IMR-90 (cell line): ENCODE data around the gene ERVH48-1. TPM values are rescaled to one million over a fixed set of nuclear protein-coding genes. Genes with fewer than 3 reads are reported as not detected.
A peak's percentile ranks its signal among the peaks of the same experiment; 100 is the strongest.

Experiments used
- ATAC-seq: fragments of 200-7000 bp; cut with Tn5 transposase; 2 replicates; pipeline ENCODE4 v1.9.1; 2020; ENCODE audit warnings: low read depth, mild to moderate bottlenecking, moderate library complexity
- BruUV-seq: library from RNA; stranded (reverse); fragments of 400-500 nt; replicated peaks from 2 replicates; lab custom pipeline; 2021; lab: Mats Ljungman, UMichigan
- CTCF ChIA-PET: fragments of 300-600 bp; formaldehyde crosslinking; extraction: SDS; loops from one replicate; lab custom pipeline; 2021; ENCODE audit warnings: antibody characterized with exemption; lab: Yijun Ruan, JAX
- POLR2A ChIA-PET: fragments of 300-600 bp; sonication (Branson Sonifier 250); formaldehyde crosslinking; loops from one replicate; lab custom pipeline; 2022; ENCODE audit warnings: antibody characterized with exemption; ENCODE audit not compliant: unreplicated experiment; lab: Charles Lee
- DNase-seq: peaks from one replicate; pipeline ENCODE4 v3.0.0; 2013
- H2AFZ ChIP-seq: replicated peaks from 2 replicates; pipeline ENCODE3; 2013; ENCODE audit warnings: low read length, mild to moderate bottlenecking; ENCODE audit not compliant: poor library complexity
- H2AK5ac ChIP-seq: 2 replicates; pipeline ENCODE4 v1.6.1; 2013; ENCODE audit warnings: low read depth, low read length, inconsistent platforms
- H2AK9ac ChIP-seq: replicated peaks from 2 replicates; pipeline ENCODE3; 2013; ENCODE audit warnings: mild to moderate bottlenecking, low read depth, low read length, moderate library complexity; ENCODE audit not compliant: poor library complexity
- H2BK120ac ChIP-seq: 2 replicates; pipeline ENCODE4 v1.6.1; 2013; ENCODE audit warnings: low read depth, low read length, inconsistent platforms
- H2BK15ac ChIP-seq: 3 replicates; pipeline ENCODE4 v1.6.1; 2013; ENCODE audit warnings: low read depth, low read length, inconsistent platforms
- H2BK20ac ChIP-seq: 2 replicates; pipeline ENCODE4 v1.6.1; 2013; ENCODE audit warnings: low read depth, mild to moderate bottlenecking, inconsistent platforms, low read length, moderate library complexity
- H2BK5ac ChIP-seq: 2 replicates; pipeline ENCODE4 v1.6.1; 2013; ENCODE audit warnings: mild to moderate bottlenecking, low read depth, low read length, inconsistent platforms; ENCODE audit not compliant: poor library complexity, severe bottlenecking
- H3K14ac ChIP-seq: replicated peaks from 2 replicates; pipeline ENCODE4 v1.6.1; 2013; ENCODE audit warnings: low read depth, low read length, inconsistent platforms
- H3K18ac ChIP-seq: 2 replicates; pipeline ENCODE4 v1.6.1; 2013; ENCODE audit warnings: low read depth, low read length, control low read depth
- H3K23ac ChIP-seq: 2 replicates; pipeline ENCODE4 v1.6.1; 2013; ENCODE audit warnings: low read depth, low read length, inconsistent platforms
- H3K27ac ChIP-seq: 2 replicates; pipeline ENCODE4 v1.5.1; 2013; ENCODE audit warnings: mild to moderate bottlenecking, control low read depth, low read length; ENCODE audit not compliant: insufficient read depth
- H3K27me3 ChIP-seq: 2 replicates; pipeline ENCODE4 v1.6.1; 2013; ENCODE audit warnings: low read length; ENCODE audit not compliant: control insufficient read depth, insufficient read depth
- H3K36me3 ChIP-seq: 2 replicates; pipeline ENCODE4 v1.6.1; 2013; ENCODE audit warnings: low read length, mixed read lengths; ENCODE audit not compliant: control insufficient read depth, insufficient read depth
- H3K4ac ChIP-seq: 2 replicates; pipeline ENCODE4 v1.6.1; 2013; ENCODE audit warnings: low read depth, low read length, inconsistent platforms
- H3K4me1 ChIP-seq: 2 replicates; pipeline ENCODE4 v1.6.1; 2013; ENCODE audit warnings: low read length, mixed read lengths; ENCODE audit not compliant: control insufficient read depth, insufficient read depth
- H3K4me2 ChIP-seq: 2 replicates; pipeline ENCODE4 v1.6.1; 2013; ENCODE audit warnings: low read depth, mild to moderate bottlenecking, control low read depth, low read length, moderate library complexity
- H3K4me3 ChIP-seq: 2 replicates; pipeline ENCODE4 v1.5.1; 2013; ENCODE audit warnings: low read depth, mild to moderate bottlenecking, control low read depth, low read length, moderate library complexity; ENCODE audit not compliant: insufficient read depth
- H3K56ac ChIP-seq: 2 replicates; pipeline ENCODE4 v1.6.1; 2013; ENCODE audit warnings: low read length, inconsistent platforms; ENCODE audit not compliant: insufficient read depth; ENCODE audit errors: extremely low read depth
- H3K79me1 ChIP-seq, 2 experiments: 2 replicates each; pipeline ENCODE4 v1.6.1; 2013; ENCODE audit warnings: low read length in 2 of 2, inconsistent platforms in 1 of 2, low read depth in 1 of 2
- H3K9ac ChIP-seq: 2 replicates; pipeline ENCODE4 v1.6.1; 2013; ENCODE audit warnings: low read depth, low read length, control low read depth
- H3K9me1 ChIP-seq: 2 replicates; pipeline ENCODE4 v1.6.1; 2013; ENCODE audit warnings: low read length, inconsistent platforms; ENCODE audit not compliant: insufficient read depth
- H3K9me3 ChIP-seq: 2 replicates; pipeline ENCODE4 v1.6.1; 2013; ENCODE audit warnings: low read length; ENCODE audit not compliant: control insufficient read depth, insufficient read depth
- H4K20me1 ChIP-seq: 2 replicates; pipeline ENCODE4 v1.6.1; 2013; ENCODE audit warnings: low read length, inconsistent platforms; ENCODE audit not compliant: insufficient read depth
- H4K5ac ChIP-seq: 2 replicates; pipeline ENCODE4 v1.6.1; 2013; ENCODE audit warnings: mild to moderate bottlenecking, low read depth, low read length, control low read depth
- H4K8ac ChIP-seq, 2 experiments: 2 replicates each; pipeline ENCODE4 v1.6.1; 2013; ENCODE audit warnings: low read depth in 2 of 2, low read length in 2 of 2, control low read depth in 1 of 2, inconsistent platforms in 1 of 2
- H4K91ac ChIP-seq: 2 replicates; pipeline ENCODE4 v1.6.1; 2013; ENCODE audit warnings: low read depth, low read length, inconsistent platforms; ENCODE audit not compliant: insufficient read depth
- MAFK ChIP-seq: IDR thresholded peaks from 2 replicates; pipeline ENCODE4 v1.6.1; 2012; ENCODE audit warnings: low read depth, low read length, improper control_type of control experiment
- RFX5 ChIP-seq: IDR thresholded peaks from 2 replicates; pipeline ENCODE4 v1.8.0; 2012; ENCODE audit warnings: low read depth, mild to moderate bottlenecking, low read length, moderate library complexity
- WGBS, 2 experiments: methylation state at CpG; one replicate each; pipeline versions ENCODE4 v1.1.5 to v1.1.7; 2013; ENCODE audit warnings: missing lambda C conversion rate in 2 of 2; ENCODE audit not compliant: insufficient read length in 1 of 2; ENCODE audit errors: extremely low coverage in 2 of 2; 5-methylcytosine and 5-hydroxymethylcytosine counted together
- dilution Hi-C: fragments of 300-500 bp; cut with HindIII; formaldehyde crosslinking; loops from one replicate; pipeline ENCODE4 v1.14.3; 2018; ENCODE audit warnings: low sequenced_read_pairs; ENCODE audit not compliant: unreplicated experiment
- in situ Hi-C: fragments of 300-500 bp; cut with MboI; formaldehyde crosslinking; loops from 3 replicates; pipeline ENCODE4 v1.14.3; 2019; ENCODE audit warnings: low sequenced_read_pairs, inconsistent platforms, mixed read lengths
- intact Hi-C: fragments of 100-400 bp; cut with micrococcal nuclease; formaldehyde crosslinking; loops from 2 replicates; pipeline ENCODE4 v1.10.0; 2022
- polyA plus RNA-seq, 3 experiments: library from polyadenylated mRNA; depleted of rRNA; stranded (reverse); fragments of >200 nt; gene quantifications; 2 replicates each; pipeline ENCODE4 v1.2.3, GENCODE V29; 2012; ENCODE audit warnings: low replicate concordance in 1 of 3
- total RNA-seq: library from RNA; depleted of rRNA; stranded (reverse); fragments of >200 nt; gene quantifications from 2 replicates; pipeline ENCODE4 v1.2.3, GENCODE V29; 2012

Gene ERVH48-1
- total and polyA plus RNA-seq, 2 of the 4 experiments (the other 2 are of a cell fraction): under 0.01 TPM; not detected in 1

DNA sequence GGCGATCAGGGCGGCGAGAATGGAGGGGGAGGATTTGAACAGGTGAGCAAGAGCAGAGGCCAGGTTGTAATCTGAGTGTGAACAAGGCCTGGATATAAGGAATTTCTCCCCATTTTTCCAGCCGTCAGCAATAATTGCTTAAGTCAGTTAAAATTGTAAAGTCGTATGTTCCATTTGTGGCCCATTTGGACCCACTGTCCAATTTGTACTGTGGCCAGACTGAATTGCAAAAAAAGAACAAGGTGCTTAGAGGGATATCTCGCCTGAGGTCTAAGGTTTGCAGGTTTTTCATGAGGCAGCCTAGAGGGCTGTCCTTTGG lies 1.0 kb downstream of the ERVH48-1 start:
- Histone ChIP-seq H3K14ac (peak overlapping the region; percentile 59; the same call in 1 of the 2 replicates), H4K5ac (peak overlapping the region; percentile 87), H2BK5ac (peak overlapping the region; percentile 17), H3K23ac (no peak overlapping the region), H3K4me2 (no peak overlapping the region), H2BK120ac (peak overlapping the region; percentile 73), H3K27me3 (no peaks in the 10 kb centered on the region), H3K9me1 (no peaks in the 10 kb centered on the region), H3K36me3 (no peaks in the 10 kb centered on the region), H2AK9ac (peak overlapping the region; percentile 95), H3K4me1 (peaks cover 3% of the 10 kb centered on the region), H3K9ac (peak overlapping the region; percentile 61; the same call in 1 of the 2 replicates), H4K91ac (peak overlapping the region; percentile 78), H3K56ac (0 out of 2 replicates have a peak overlapping the region, but pooled peaks have one; percentile 17), H2AFZ (peak overlapping the region; percentile 94), H3K4me3 (no peak overlapping the region), H2AK5ac (peak overlapping the region; percentile 89), H3K79me1 (no peaks in the 10 kb centered on the region), H3K27ac (peak overlapping the region; percentile 66), H2BK20ac (no peak overlapping the region), H4K8ac (peak overlapping the region; percentile 89 to 98), H3K4ac (peak overlapping the region; percentile 75), H4K20me1 (no peaks in the 10 kb centered on the region), H3K9me3 (no peaks in the 10 kb centered on the region), H3K18ac (peak overlapping the region; percentile 28), H2BK15ac (peak overlapping the region; percentile 81; the same call in 2 of the 3 replicates)
- WGBS, 2 experiments: no CpG with 5 or more reads among the region's 6 CpGs
- DNase-seq (no peak), ATAC-seq (no peak)
- TF ChIP-seq MAFK: peak; percentile 35; the same call in 1 of the 2 replicates
- no peak for TF ChIP-seq RFX5
- CTCF ChIA-PET: no interaction called here
- intact Hi-C loops (no loop called here), in situ Hi-C loops (no loop called here), dilution Hi-C loops (no loop called here)
- POLR2A ChIA-PET: no interaction called here
- no TSS peak for BruUV-seq
